PC-9 (cell line): ENCODE results near the gene AUTS2. TPM values are rescaled to one million over a fixed set of nuclear protein-coding genes. Genes with fewer than 3 reads are reported as not detected.

ENCODE experiments used
- BruUV-seq: library from RNA; stranded (reverse); fragments of 400-500 nt; replicated peaks from 2 replicates; lab custom pipeline; 2021; lab: Mats Ljungman, UMichigan
- CTCF ChIA-PET: fragments of 300-600 bp; sonication (Branson Sonifier 250); formaldehyde crosslinking; loops from one replicate; lab custom pipeline; 2022; ENCODE audit warnings: antibody characterized with exemption; lab: Charles Lee
- POLR2A ChIA-PET: fragments of 300-600 bp; sonication (Branson Sonifier 250); formaldehyde crosslinking; loops from one replicate; lab custom pipeline; 2022; ENCODE audit warnings: antibody characterized with exemption; ENCODE audit not compliant: unreplicated experiment; lab: Charles Lee
- DNase-seq, 2 experiments: peaks; one replicate each; pipeline versions ENCODE4 v3.0.0 to v3.0.0-alpha.2; 2015 to 2022; ENCODE audit warnings: mixed read lengths in 1 of 2
- H2AFZ ChIP-seq: fragments of 200-600 bp; sonication (generic); 2 replicates; pipeline ENCODE4 v1.8.1; 2017; ENCODE audit warnings: antibody characterized with exemption
- H3F3A ChIP-seq: fragments of 200-600 bp; sonication (generic); 2 replicates; pipeline ENCODE4 v1.8.1; 2017; ENCODE audit warnings: antibody characterized with exemption, mild to moderate bottlenecking, low read depth; ENCODE audit not compliant: insufficient read depth
- H3K27ac ChIP-seq: fragments of 200-600 bp; sonication (generic); 2 replicates; pipeline ENCODE4 v1.6.1; 2016; ENCODE audit warnings: mixed run types
- H3K27me3 ChIP-seq: fragments of 200-600 bp; sonication (generic); 2 replicates; pipeline ENCODE4 v1.6.1; 2016; ENCODE audit warnings: low read depth, mixed run types; ENCODE audit not compliant: insufficient read depth
- H3K36me3 ChIP-seq: fragments of 200-600 bp; sonication (generic); 2 replicates; pipeline ENCODE4 v1.6.1; 2016; ENCODE audit warnings: low read depth, mixed run types
- H3K4me1 ChIP-seq: fragments of 200-600 bp; sonication (generic); replicated peaks from 2 replicates; pipeline ENCODE4 v1.6.1; 2016; ENCODE audit warnings: mixed run types; ENCODE audit not compliant: insufficient read depth
- H3K4me2 ChIP-seq: fragments of 200-600 bp; sonication (generic); 2 replicates; pipeline ENCODE4 v1.6.1; 2017; ENCODE audit warnings: mixed run types
- H3K4me3 ChIP-seq: fragments of 200-600 bp; sonication (generic); 2 replicates; pipeline ENCODE4 v1.6.1; 2016; ENCODE audit warnings: mixed run types
- H3K79me2 ChIP-seq: fragments of 200-600 bp; sonication (generic); 2 replicates; pipeline ENCODE4 v1.6.1; 2017; ENCODE audit warnings: low read depth, mixed run types
- H3K9me2 ChIP-seq: fragments of 200-600 bp; sonication (generic); 2 replicates; pipeline ENCODE4 v1.8.1; 2017; ENCODE audit warnings: mild to moderate bottlenecking; ENCODE audit not compliant: insufficient read depth
- H3K9me3 ChIP-seq: fragments of 200-600 bp; sonication (generic); 2 replicates; pipeline ENCODE4 v1.8.1; 2016; ENCODE audit warnings: low read depth; ENCODE audit not compliant: insufficient read depth
- H4K20me1 ChIP-seq: fragments of 200-600 bp; sonication (generic); 2 replicates; pipeline ENCODE4 v1.8.1; 2017; ENCODE audit not compliant: insufficient read depth
- CTCF ChIP-seq: fragments of 200-600 bp; sonication (generic); conservative IDR thresholded peaks from 2 replicates; pipeline ENCODE4 v1.6.1; 2017; ENCODE audit warnings: mixed run types, antibody characterized with exemption, mild to moderate bottlenecking, moderate library complexity
- EZH2 ChIP-seq: fragments of 200-600 bp; sonication (generic); IDR thresholded peaks from 2 replicates; pipeline ENCODE4 v1.8.0; 2017; ENCODE audit warnings: antibody characterized with exemption, low read depth
- intact Hi-C: fragments of 100-400 bp; cut with micrococcal nuclease; formaldehyde crosslinking; loops from one replicate; pipeline ENCODE4 v1.10.0; 2022; ENCODE audit not compliant: unreplicated experiment
- total RNA-seq: library from RNA; stranded (reverse); gene quantifications from 2 replicates; pipeline ENCODE4 v1.2.3, GENCODE V29; 2021

AUTS2 gene
- total RNA-seq, 1 experiment from 2014 or later: not detected

GRCh38 chr7:70502117-70502863, 904.0 kb downstream of the AUTS2 start:
- Histone ChIP-seq H3K4me3 (no peak overlapping the region), H3K9me3 (no peaks in the 10 kb centered on the region), H3K36me3 (no peaks in the 10 kb centered on the region), H3K27me3 (peaks cover 16% of the 10 kb centered on the region; the same call in 1 of the 2 replicates), H3K79me2 (no peaks in the 10 kb centered on the region), H3K4me1 (no peaks in the 10 kb centered on the region), H3K27ac (no peak overlapping the region), H4K20me1 (no peaks in the 10 kb centered on the region), H3F3A (no peaks in the 10 kb centered on the region), H3K9me2 (no peaks in the 10 kb centered on the region), H2AFZ (no peak overlapping the region), H3K4me2 (no peak overlapping the region)
- POLR2A ChIA-PET: no interaction called here
- no peak for DNase-seq
- CTCF ChIA-PET: no interaction called here
- no TSS peak for BruUV-seq
- intact Hi-C loops: no loop called here
- TF ChIP-seq EZH2: no peak
- no peak for TF ChIP-seq CTCF

- Histone ChIP-seq H3K4me3 (no peak overlapping the region), H3K79me2 (no peaks in the 10 kb centered on the region), H3F3A (no peaks in the 10 kb centered on the region), H3K9me3 (no peaks in the 10 kb centered on the region), H4K20me1 (no peaks in the 10 kb centered on the region), H3K9me2 (no peaks in the 10 kb centered on the region), H3K27me3 (peaks cover 16% of the 10 kb centered on the region; the same call in 1 of the 2 replicates), H3K4me1 (no peaks in the 10 kb centered on the region), H3K4me2 (no peak overlapping the region), H2AFZ (no peak overlapping the region), H3K27ac (no peak overlapping the region), H3K36me3 (no peaks in the 10 kb centered on the region)
- intact Hi-C loops: no loop called here
- TF ChIP-seq EZH2: no peak
- TF ChIP-seq CTCF: no peak
- POLR2A ChIA-PET: no interaction called here
- no TSS peak for BruUV-seq
- no peak for DNase-seq
- CTCF ChIA-PET: no interaction called here
Observed at GRCh38 chr7:70504254-70504653, 906.0 kb downstream of the AUTS2 start.

- no peak overlapping the region for H3K27ac ChIP-seq
- no peaks in the 10 kb centered on the region for H3K9me3 ChIP-seq
- DNase-seq: no peak
- H3K4me2 ChIP-seq: no peak overlapping the region
- H3K4me1 ChIP-seq: no peaks in the 10 kb centered on the region
- H3K79me2 ChIP-seq: no peaks in the 10 kb centered on the region
- no peak overlapping the region for H3K4me3 ChIP-seq
- ChIA-PET POLR2A (no interaction called here), CTCF (no interaction called here)
- H2AFZ ChIP-seq: no peak overlapping the region
- H3F3A ChIP-seq: no peaks in the 10 kb centered on the region
- no peak for TF ChIP-seq EZH2
- no peak for TF ChIP-seq CTCF
- intact Hi-C loops: no loop called here
- no peaks in the 10 kb centered on the region for H3K36me3 ChIP-seq
- H4K20me1 ChIP-seq: no peaks in the 10 kb centered on the region
- no TSS peak for BruUV-seq
- H3K9me2 ChIP-seq: no peaks in the 10 kb centered on the region
- peaks cover 16% of the 10 kb centered on the region; the same call in 1 of the 2 replicates for H3K27me3 ChIP-seq
Observed at GRCh38 chr7:70505468-70505867, 907.2 kb downstream of the AUTS2 start.
